GM19395 (cell line): ENCODE results near the gene ZSCAN9.

Source experiments
- ATAC-seq: cut with Tn5 transposase; IDR thresholded peaks from one replicate; pipeline ENCODE4 v1.9.1; 2021; ENCODE audit warnings: mild to moderate bottlenecking, moderate library complexity; ENCODE audit not compliant: unreplicated experiment

The ZSCAN9 gene

GRCh38 chr6:28220257-28221133, 4.6 kb upstream of the ZSCAN9 start:
- ATAC-seq: no peak

GRCh38 chr6:28224131-28225055, 682 bp upstream of the ZSCAN9 start:
- ATAC-seq: peak; percentile 6

GRCh38 chr6:28226460-28226859, 1.4 kb downstream of the ZSCAN9 start:
- ATAC-seq: no peak

GRCh38 chr6:28232785-28233184, 7.7 kb downstream of the ZSCAN9 start:
- no peak for ATAC-seq

GRCh38 chr6:28235912-28236452, 10.9 kb downstream of the ZSCAN9 start:
- ATAC-seq: no peak

GRCh38 chr6:28239636-28240035, 14.6 kb downstream of the ZSCAN9 start:
- ATAC-seq: no peak

- no peak for ATAC-seq
Observed at GRCh38 chr6:28240471-28240870, 15.4 kb downstream of the ZSCAN9 start.

- ATAC-seq: no peak
Observed at GRCh38 chr6:28243946-28244345, 18.9 kb downstream of the ZSCAN9 start.

GRCh38 chr6:28245206-28245941, 20.3 kb downstream of the ZSCAN9 start:
- no peak for ATAC-seq

- ATAC-seq: no peak
Observed at GRCh38 chr6:28248916-28249315, 23.8 kb downstream of the ZSCAN9 start.

- ATAC-seq: no peak
Observed at GRCh38 chr6:28250747-28251146, 25.7 kb downstream of the ZSCAN9 start.

- peak; percentile 58 for ATAC-seq
Observed at GRCh38 chr6:28251661-28252008, 26.6 kb downstream of the ZSCAN9 start.

- peak; percentile 80 for ATAC-seq
Observed at GRCh38 chr6:28252009-28252975, 27.2 kb downstream of the ZSCAN9 start, which contains the start of gene ZKSCAN4. TSS of gene ZKSCAN4 (minus strand) at chr6:28252269. CDS start at chr6:28251980, 289 bp downstream.

GRCh38 chr6:28254121-28254519, 29.0 kb downstream of the ZSCAN9 start:
- ATAC-seq: no peak

GRCh38 chr6:28257042-28257441, 32.0 kb downstream of the ZSCAN9 start:
- no peak for ATAC-seq

- ATAC-seq: no peak
Observed at GRCh38 chr6:28258877-28259777, 34.1 kb downstream of the ZSCAN9 start, which contains the start of gene NKAPL. TSS of gene NKAPL (plus strand) at chr6:28259297. CDS start at chr6:28259372, 75 bp downstream.

GRCh38 chr6:28263922-28264321, 38.8 kb downstream of the ZSCAN9 start:
- ATAC-seq: no peak

GRCh38 chr6:28264834-28265401, 39.8 kb downstream of the ZSCAN9 start:
- no peak for ATAC-seq
